HG02759 (cell line): ENCODE results near the gene SVOP.
"Not testable (repeated sequence)": the region's sequence is repeated elsewhere in the genome, so short reads cannot be mapped to it uniquely, and the experiment has no call there.

Experiments used
- ATAC-seq: cut with Tn5 transposase; IDR thresholded peaks from one replicate; pipeline ENCODE4 v1.9.1; 2021; ENCODE audit warnings: mild to moderate bottlenecking, moderate library complexity; ENCODE audit not compliant: unreplicated experiment

The SVOP gene

DNA sequence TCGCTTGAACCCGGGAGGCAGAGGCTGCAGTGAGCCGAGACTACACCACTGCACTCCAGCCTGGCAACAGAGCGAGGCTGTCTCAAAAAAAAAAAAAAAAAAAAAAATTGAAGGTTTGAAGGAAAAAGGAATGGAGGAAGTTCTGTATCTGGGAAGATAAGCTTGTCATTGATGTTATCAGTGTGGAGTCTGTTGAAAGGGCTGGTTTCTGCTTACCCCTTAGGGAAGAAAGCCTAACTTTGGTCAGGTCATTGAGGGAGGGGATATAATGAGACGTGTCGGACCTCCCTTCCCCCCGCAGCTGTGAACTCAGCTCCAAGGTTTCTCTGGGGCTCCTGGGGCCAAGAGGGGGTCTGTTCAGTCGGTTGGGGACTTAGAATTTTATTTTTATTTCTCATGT, 124.5 kb downstream of the SVOP start:
- ATAC-seq = no peak

DNA sequence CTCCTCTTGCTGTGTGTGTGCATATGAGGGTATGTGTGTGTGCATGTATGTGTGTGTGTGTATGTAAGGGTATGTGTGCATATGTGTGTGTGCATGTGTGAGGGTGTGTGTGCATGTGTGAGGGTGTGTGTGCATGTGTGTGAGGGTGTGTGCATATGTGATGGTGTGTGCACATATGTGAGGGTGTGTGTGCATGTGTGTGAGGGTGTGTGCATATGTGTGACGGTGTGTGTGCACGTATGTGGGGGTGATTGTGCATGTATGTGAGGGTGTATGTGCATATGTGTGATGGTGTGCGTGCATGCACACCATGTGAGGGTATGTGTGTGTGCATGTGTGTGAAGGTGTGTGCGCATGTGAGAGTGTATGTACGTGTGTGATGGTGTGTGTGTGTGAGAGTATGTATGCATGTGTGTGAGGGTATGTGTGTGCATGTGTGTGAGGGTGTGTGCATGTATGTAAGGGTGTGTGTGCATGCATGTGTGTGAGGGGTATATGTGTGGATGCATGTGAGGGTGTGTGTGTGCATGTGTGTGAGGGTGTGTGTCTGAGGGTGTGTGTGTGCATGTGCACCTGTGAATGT, 125.6 kb downstream of the SVOP start:
- ATAC-seq = no peak

DNA sequence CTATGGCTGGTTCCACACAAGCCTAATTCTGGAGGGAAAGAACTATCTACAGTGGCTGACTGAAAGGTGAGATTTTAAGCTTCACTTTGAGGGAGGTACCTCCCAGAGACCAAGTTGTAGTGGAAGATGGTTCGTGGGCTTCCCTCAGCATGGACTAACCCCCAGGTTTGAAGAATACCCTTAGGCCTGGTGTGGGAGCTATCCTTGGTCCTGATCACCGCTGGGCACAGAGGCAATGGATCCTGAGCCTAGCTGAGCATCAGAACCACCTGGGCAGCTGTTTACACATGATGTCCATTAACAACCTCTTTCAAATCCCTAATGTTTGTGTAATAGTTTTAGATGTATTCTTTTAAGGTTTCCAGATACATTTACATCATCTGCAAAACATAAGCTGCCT, 130.7 kb downstream of the SVOP start:
- ATAC-seq = no peak

DNA sequence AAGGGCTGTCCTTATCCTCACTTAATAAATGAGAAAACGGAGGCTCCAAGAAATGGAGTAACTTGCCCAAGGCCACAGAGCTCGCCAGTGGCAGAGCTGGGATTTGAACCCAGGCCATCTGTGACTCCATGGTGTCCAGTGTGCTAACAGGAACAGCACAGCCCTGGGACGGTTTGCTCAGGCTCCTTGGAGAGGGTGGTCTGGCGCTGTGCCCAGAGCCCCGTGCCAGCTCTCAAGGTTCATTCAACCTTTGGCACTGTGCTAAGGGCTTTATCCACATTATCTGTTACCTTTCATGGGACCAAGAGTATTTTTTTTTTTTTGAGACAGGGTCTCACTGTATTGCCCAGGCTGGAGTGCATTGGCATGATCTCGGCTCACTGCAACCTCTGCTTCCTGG, 132.8 kb downstream of the SVOP start:
- no peak for ATAC-seq

DNA sequence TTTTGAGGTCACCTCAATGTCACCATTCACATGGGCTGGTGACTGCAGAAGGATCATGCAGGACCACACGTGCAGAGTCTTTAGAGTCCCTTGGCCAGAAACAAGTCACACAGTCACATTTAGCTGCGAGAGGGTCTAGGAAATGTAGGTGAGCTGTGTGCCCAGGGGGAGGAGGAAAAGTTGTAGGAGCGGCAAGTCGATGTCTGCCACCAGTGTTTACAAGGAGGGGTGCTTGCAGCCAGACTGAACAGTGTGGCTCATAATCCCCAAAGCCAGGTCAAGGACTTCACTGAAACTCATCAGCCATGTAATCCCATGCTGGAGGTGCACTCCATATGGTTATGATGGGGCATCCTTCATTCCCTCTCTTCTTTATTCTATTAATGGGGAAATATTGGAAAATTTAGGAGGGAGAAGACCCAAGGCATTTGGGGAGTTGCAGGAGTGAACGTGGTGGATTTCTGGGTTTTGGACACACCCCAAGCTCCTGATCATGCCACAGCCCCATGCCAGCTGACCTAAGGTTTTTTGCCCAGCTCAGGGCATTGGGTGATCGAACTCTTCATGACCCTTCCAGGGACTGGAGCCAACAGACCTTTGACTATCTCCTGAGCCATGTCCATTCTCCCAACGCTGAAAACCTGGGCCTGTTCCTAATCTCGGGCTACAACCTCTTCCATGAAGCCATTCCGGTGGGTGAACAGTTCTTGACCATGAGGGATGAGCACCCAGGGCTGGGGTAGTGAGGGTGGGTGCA, 133.8 kb downstream of the SVOP start:
- ATAC-seq = no peak

DNA sequence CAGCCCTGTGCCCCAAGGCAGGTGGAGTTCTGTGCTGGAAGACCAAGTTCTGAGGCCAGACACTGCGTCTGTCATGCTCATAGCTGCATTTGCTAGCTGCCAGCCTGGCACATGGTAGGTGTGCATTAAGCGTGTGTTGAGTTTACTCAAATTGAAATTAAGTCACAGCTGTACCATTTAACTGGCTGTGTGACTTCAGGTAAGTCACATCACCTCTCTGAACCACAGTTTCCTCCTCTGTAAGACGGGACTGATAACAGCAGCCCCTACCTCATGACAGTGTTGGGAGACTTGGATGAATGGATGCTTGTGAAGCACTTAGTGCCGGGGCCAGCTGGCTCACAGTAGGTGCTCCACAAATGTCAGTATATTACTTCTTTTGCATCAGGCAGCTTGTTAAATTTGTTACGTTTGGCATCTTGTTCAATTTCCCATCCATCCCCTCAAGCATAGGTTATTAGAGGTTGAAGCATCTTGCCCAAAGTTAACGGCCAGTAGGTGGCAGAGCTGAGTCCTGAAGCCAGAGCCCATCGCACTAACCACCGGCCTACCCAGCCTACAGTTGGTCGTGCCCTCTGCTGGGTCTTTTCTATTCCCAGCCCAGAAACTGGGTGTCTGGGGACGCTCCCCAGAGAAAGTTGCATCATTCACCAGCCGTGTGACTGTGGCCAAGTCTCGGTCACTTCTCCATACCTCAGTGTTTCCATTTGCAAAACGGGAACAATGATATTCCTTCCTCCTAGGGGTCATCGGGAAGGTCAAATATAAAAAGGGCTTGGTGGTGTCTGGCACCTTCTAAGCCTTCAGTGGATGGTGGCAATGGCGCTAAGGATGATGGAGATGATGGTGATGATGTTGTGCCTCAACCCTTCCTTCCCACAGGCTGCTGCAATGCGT, 136.5 kb downstream of the SVOP start:
- ATAC-seq = no peak

DNA sequence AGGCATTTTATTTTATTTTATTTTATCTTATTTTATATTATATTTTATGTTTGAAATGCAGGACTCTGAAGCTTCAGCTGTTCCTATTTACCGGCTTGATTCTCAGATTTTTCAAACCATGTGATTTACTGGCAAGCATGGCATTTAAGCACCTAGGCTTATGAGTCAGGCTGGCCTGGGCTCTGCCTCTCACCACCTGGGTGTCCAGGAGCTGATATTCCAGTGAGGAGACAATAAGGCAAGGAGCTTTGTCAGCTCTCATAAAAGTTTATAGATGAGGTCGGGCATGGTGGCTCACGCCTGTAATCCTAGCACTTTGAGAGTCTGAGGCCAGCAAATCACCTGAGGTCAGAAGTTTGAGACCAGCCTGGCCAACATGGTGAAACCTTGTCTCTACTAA, 138.9 kb downstream of the SVOP start:
- no peak for ATAC-seq

DNA sequence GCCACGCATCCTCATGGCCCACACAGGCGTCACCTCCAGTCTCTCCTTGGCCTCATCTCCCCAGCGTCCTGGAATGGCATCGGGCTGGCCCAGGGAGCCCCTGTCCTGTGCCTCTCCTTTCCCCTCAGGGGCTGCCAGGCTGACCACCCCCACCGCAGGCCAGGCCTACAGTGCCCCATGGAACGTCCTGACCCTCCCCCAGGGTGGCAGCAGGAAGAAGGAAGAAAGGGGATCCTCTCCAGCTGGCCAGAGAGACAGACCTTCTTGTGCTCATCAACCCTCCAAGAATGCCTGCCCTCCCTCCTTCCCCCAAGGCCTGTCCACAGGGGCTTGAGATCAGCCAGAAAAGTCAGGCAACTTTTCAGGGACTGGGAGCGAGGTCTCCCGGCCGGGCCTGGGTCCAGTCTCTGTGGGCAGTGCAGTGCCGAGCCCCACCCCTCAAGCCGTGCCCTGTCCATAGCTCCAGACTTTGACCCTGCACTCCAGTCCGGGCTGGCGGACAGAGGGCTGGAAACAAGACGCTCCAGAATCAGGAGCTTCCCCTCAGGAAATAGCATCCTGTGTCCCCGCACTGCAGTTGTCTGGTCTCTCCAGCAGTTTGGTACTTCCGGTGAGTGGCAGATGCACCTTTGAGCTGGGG, 141.1 kb downstream of the SVOP start, which contains the start of gene DAO:
DAO (plus strand) TSS at position 478 of the 640 bp plus-strand sequence. CDS start 4,915 bp downstream, outside the sequence.
- ATAC-seq = no peak

DNA sequence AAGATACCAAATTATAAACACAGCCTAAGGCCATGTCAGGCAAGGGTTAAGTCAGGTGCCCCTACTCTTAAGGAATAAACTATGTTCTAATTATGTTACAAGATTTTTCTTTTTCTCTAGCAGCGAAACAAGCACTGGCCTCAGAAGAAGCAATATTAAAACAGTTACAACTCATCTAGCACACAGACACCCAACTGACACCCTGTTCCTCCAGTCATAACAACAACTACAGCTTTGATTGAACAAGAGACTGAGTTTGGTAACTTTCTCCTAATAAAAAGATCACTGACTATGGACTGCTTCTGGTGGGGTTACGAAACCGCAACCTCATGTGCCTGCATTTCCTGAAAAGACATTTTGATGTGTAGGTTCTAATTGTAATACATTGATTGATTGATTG, 144.3 kb downstream of the SVOP start:
- ATAC-seq = no peak

DNA sequence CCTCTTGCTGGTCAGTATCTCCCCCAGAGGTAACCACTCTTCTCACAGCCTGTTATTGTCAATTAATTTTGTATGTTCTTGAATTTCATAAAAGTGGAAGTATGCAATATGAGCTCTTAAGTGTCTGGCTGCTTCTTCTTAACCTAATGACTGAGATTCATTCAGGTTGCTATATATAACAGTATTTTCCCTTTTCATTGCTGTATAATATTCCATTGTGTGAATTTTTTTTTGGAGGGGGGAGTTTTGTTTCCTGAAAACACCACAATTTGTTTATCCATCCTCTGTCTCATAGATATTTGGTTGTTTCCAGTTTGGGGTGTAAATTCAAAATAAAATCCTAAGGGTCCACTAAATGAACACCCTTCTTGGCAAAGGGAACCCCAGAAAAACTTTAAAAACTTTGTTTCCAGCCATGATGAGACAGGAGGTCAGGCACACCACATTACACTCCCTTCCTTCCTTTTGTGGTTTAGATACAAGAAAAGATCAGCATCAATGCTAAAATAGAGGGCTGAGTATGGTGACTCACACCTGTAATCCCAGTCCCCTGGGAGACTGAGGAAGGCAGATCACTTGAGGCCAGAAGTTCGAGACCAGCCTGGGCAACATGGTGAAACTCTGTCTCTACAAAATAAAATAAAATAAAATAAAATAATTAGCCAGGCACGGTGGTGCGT, 145.0 kb downstream of the SVOP start:
- ATAC-seq = no peak

DNA sequence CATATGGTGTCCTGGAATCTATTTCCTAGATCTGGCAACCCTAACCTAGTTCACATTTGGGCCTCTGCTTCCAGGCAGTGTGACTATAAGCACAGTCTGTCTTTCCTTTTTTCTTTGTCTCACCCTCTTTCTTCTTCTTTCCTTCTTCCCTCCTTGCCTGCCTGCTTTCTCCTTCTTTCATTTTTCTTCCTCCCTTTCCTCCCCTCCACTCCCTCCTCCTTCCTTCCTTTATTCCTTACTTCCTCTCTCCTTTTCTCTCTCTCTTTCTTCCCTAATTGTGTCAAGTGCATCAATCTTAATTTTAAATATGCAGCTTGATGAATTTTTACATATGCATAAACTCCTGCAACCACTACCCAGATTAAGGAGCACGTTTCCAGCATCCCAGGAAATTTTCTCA, 145.6 kb downstream of the SVOP start:
- no peak for ATAC-seq

DNA sequence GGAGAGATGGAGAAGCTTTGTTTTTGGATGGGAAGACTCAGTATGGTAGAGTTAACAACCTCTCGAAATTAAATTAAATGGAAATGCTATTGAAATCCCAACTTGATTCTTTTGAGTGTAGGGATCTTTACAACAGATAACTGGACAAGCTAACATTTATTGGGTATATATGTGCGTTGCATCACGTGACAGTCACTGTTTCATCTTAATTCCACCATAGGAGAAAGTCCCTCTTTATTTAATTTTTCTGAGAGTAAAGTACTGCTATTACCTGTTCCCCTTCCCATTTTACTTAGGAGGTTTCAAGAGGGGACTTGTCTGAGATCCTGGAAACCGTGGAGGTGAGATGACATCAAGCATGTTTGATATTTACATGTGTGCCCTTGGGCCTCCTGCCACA, 152.1 kb downstream of the SVOP start:
- ATAC-seq = no peak

DNA sequence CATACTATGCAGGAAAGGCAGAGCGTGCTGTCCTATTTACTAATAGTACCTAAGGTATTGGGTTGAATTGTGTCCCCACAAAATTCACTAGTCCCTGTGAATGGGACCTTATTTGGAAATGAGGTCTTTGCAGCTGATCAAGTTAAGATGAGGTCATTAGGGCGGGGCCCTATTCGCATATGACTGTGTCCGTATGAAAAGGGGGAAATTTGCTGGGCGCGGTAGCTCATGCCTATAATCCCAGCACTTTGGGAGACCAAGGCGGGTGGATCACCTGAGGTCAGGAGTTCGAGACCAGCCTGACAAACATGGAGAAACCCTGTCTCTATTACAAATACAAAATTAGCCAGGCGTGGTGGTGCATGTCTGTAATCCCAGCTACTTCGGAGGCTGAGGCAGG, 154.8 kb downstream of the SVOP start:
- not testable (repeated sequence) for ATAC-seq

DNA sequence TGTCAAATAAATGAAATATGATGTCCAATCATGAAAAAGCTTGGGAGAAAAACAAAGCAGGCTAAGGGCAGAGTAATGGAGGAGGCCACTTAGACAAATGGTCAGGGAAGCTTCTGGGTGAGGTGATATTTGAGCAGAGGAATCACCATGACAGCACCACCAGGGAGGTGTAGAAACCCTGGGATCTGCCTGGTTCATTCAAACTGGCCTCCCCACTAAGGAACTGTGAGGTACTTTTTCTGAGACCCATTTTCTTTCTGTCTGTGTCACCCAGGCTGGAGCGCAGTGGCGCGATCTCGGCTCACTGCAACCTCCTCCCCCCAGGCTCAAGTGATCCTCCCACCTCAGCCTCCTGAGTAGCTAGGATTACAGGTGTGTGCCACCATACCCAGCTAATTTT, 155.7 kb downstream of the SVOP start:
- no peak for ATAC-seq

DNA sequence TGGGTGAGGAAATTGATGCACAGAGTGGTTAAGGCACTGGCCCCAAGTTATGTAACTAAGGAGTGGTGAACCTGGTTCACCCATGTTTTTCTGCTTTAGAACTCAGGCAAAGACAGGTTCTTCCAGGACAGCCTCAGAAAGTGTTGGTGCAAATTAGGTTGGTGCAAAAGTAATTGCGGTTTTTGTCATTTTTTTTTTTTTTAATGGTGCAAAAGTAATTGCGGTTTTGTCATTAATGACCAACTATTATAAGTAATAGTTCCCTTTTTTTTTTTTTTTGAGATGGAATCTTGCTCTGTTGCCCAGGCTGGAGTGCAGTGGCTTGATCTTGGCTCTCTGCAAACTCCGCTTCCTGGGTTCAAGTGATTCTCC, 158.3 kb downstream of the SVOP start:
- no peak for ATAC-seq

DNA sequence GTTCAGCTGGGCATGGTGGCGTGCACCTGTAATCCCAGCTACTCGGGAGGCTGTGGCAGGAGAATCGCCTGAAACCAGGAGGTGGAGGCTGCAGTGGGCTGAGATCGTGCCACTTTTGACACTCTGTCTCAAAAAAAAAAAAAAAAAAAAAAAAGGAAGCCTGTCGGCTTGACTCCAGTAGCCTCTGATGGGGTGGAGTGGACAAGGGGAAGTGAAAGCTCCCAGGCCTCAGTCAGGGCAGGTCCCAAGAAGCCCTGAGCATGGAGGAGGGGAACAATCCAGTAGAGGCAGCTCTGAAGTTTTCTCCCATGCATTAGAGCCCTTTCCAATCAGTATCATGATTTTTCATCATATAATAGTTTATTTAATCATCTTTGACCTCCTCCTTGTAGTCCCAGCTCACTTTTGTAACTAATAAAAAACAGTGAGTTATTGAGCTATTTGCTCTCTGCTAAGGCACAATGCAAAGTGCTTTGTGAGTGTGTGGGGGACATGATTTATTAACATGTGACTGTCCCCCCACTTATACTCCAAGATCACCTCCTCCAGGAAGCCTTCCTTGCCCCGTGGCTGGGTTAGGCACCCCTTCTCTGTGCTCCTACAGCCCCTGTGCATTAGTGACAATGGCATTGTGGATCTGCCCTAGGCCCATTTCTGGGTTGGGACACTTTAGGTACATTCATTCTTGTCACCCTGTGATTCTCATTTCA, 158.8 kb downstream of the SVOP start:
- no peak for ATAC-seq

DNA sequence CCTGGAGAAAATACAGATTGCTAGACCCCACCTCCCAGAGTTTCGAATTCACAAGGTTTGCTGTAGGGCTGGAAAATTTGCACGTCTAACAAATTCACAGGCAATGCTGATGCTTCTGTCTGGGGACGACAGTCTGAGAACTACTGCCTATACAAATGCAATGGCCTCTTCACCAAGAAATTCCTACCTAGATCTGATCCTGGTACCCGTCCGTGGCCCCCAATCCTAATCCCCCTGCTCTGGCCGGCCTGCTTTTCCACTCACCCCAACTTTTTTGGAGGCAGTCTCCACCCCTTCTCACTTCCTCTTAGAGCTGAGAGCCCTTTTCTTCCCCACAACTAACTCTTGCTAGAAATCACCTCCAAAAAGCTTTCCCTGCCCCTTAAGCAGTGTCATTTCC, 160.4 kb downstream of the SVOP start:
- ATAC-seq = no peak

DNA sequence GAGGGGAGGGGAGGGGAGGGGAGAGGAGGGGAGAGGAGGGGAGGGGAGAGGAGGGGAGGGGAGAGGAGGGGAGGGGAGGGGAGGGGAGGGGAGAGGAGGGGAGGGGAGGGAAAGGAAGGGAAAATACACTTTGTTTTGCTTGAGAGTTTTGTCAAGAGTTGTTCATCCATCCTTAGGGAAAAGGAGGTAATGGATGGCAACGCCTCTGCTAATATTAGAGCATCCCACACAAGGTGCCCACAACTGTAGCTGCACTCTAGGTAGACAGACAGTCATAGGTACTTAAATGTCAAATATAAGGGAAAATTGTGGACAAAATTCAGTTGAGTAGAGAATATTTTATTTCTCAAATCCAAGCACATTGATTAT, 161.0 kb downstream of the SVOP start:
- ATAC-seq = no peak

DNA sequence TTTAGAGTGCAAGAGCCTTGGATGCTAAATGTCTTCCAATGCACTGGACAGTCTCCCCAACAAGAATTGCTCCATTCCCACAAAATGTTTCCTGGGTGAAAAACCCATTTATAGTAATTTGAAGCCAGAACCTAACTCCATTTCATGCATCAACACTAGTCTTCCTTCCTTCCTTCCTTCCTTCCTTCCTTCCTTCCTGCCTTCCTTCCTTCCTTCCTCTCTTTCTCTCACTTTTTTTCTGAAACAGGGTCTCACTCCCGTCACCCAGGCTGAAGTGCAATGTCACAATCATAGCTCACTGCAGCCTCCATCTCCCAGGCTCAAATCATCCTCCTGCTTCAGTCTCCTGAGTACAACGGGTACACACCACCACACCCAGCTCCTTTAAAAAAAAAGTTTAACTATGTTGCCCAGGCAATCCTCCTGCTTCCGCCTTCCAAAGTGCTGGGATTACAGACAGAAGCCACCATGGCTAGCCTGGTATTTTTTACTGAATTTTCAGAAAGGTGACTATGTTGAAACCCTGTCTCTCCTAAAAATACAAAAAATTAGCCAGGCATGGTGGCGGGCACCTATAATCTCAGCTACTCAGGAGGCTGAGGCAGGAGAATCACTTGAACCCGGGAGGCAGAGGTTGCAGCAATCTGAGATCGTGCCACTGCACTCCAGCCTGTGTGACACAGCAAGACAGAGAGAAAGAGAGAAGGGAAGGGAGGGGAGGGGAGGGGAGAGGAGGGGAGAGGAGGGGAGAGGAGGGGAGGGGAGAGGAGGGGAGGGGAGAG, 161.5 kb downstream of the SVOP start:
- not testable (repeated sequence) for ATAC-seq
